Measurements from ENCODE around the gene TTC9C.
"Not testable (repeated sequence)": the region's sequence is repeated elsewhere in the genome, so short reads cannot be mapped to it uniquely, and the experiment has no call there.

The TTC9C gene

DNA sequence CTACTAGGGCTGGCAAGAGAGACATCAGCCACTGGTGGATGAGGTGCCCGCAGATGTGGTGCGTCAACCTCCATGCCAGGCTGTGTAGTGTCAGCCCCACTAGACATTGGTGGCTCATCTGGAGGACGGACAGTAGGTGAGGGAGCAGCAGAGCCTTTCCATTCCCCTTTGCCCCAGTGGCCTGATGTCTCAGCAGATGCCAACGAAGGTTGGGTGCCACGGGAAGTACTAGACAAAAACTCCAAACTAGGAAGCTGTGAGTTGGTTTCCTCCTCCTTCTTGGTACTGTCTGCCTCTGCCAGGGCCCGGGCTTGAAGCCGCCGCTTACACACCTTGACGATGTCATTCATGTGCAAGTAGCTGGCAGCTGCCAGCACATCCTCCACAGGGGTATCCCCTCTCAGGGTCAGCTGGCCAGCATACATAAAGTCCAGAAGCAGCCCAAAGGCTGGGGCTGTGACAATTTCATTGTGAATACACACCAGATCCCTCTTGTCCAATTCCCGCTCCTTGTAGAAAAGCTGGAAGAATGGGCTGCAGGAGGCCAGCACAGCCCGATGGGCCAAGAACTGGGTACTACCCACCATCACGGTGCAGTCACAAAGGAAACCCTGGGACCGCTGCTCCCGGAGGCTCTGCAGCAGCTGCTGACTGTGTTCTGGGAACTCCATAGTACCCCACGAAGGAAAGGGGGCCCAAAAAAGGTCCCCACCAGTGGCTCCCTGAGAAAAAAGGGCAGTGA is 24.9 kb downstream of the TTC9C start:
- no peak for DNase-seq

GRCh38 chr11:62753736-62754603 is 25.7 kb downstream of the TTC9C start, which contains the start of gene ZBTB3:
Gene ZBTB3, minus strand, starts transcription at chr11:62754160. Its CDS starts 496 bp downstream, at chr11:62753664.
- DNase-seq = peak; percentile 99

- no peak for DNase-seq
These were observed 26.9 kb downstream of the TTC9C start for GRCh38 chr11:62755086-62755615.

GRCh38 chr11:62757846-62758788 is 29.8 kb downstream of the TTC9C start:
- no peak for DNase-seq

DNA sequence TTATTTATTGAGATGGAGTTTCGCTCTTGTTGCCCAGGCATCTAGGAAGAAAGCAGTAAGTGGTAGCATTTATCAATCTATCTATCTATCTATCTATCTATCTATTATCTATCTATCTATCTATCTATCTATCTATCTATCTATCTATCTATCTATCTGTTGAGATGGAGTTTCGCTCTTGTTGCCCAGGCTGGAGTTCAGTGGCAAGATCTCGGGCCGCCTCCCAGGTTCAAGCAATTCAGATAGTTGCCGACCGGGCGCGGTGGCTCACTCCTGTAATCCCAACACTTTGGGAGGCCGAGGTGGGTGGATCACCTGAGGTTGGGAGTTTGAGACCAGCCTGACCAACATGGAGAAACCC is 32.6 kb downstream of the TTC9C start:
- not testable (repeated sequence) for DNase-seq

GRCh38 chr11:62770778-62771143 is 42.5 kb downstream of the TTC9C start:
- DNase-seq = peak; percentile 53

DNA sequence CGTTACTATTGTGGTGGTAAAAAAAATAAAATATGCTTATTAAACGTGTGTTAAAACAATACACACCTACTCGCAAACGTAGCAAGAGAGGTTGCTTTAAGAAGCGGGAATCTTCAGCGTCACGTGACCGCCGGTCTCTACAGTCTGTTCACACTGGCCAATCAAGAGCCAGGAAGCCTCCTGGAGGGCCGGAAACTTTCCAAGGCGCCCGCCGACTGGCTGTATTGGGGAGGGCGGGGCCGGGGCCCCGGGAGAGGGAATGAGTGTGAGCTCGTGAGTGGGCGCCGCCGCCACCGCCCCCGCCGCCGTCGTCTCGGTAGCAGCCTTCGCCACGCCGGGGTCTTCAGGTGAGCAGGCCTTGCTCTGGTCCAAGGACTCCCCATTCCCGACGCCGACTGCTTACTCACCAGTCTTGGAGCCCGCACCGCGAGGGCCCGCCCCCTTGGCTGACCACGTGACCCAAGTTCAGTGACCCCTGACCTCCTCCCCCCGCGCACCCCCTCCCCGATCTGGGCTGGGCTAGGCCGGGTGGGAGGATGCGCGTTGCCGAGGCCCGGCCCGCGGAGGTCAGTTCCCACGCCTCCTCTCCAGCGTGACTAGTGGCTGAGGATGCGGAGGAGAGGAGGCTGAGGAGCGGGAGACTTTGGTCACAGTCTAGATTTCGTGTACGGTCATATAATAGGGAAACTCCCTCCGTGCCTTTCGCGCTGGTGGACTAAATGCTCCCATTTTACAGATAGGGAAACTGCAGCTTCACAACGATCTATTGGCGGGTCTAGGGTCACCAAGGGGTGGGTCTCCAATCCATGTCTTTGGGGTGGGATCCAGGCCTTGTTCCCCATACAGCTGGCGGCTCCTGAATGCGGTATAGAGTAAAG is 43.1 kb downstream of the TTC9C start, which contains the start of gene TAF6L:
TSS of gene TAF6L (plus strand) at position 253 of the 878 bp plus-strand sequence. CDS start 4,388 bp downstream, outside the sequence.
- DNase-seq = peak; percentile 98

- no peak for DNase-seq
These were observed 46.1 kb downstream of the TTC9C start for GRCh38 chr11:62774407-62774806.

GRCh38 chr11:62775646-62776045 is 47.4 kb downstream of the TTC9C start:
- no peak for DNase-seq

DNA sequence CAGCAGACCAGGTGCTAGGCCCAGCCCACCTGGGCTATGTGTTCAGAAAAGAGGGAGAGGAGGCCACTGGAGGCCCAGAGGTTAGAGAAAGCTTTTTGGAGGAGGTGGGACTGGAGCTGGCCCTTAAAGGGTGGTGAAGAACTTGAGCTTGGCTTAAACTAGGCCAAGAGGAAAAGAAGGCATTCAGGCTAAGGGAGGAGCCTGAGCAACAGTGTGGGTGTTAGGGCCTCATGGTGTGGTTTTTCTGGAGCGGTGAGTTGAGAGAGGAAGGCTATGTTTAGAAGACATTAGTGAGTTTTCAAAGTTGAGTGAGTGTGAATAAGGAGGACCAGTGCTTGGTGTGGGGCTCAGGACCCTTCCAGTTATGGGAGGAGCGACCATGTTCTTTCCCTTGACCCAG is 49.1 kb downstream of the TTC9C start:
- DNase-seq = no peak

GRCh38 chr11:62778441-62778840 is 50.2 kb downstream of the TTC9C start:
- no peak for DNase-seq

DNA sequence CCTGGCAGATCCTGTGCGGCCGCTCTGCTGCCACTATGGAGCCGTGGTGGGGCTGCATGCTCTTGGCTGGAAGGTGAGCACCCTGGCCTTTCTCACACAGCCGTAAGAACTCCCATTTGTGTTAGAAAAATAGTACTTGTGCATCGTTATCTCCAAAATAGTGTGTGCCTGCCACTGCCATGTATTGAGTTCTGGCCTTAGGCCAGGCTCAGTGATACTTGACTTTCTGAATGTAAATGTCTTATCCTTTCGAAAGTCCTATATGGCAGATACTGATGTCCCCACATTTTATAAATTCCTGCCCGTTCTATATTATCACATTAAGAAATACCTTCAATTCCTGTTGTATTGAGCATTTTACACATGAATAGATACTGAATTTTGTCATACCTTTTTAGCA is 54.5 kb downstream of the TTC9C start:
- no peak for DNase-seq

DNA sequence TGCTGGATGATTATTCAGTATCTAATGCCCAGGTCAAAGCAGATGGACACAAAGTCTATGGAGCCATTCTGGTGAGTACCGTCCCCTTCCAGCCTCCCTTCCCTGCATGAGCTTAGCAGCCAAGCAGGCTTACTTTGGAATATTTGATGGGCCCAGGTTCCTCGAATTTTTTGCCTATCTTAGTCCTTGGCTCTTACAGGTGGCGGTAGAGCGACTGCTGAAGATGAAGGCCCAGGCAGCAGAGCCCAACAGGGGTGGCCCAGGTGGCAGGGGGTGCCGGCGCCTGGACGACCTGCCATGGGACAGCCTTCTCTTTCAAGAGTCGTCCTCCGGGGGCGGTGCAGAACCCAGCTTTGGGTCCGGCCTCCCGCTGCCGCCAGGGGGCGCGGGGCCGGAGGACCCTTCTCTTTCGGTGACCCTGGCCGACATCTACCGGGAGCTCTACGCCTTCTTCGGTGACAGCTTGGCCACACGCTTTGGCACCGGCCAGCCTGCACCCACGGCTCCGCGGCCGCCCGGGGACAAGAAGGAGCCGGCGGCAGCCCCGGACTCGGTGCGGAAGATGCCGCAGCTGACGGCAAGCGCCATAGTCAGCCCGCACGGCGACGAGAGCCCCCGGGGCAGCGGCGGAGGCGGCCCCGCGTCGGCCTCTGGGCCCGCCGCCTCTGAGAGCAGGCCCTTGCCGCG is 58.2 kb downstream of the TTC9C start:
- peak; percentile 76 for DNase-seq

GRCh38 chr11:62787005-62787759 is 58.9 kb downstream of the TTC9C start, which contains the start of gene TMEM179B:
Gene TMEM179B, plus strand, starts transcription at chr11:62787402. Its CDS starts 30 bp downstream, at chr11:62787432.
- DNase-seq = peak; percentile 97
